Measurements from ENCODE around the gene CSTPP1. TPM values are rescaled to one million over a fixed set of nuclear protein-coding genes. Genes with fewer than 3 reads are reported as not detected.

Gene CSTPP1
- total RNA-seq, 1 experiment from 2014 or later, result 88.3 TPM

DNA sequence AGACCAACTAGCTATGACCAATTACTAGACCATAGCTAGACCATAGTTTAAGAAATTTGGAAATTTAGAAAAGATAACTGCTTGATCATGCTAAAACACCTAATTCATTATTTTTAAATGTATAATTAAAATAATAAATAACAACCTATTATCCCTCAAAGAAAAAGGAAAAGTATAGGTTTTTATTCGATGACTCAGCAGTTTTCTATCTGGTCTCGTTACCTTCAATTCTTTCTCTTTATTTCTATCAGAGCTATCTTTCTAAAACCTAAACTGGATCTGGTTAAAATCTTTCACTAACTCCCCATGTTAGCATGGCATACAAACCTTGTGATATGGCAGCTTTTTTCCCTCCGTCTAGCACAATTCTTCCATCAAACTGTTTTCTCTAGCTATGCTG, 27.3 kb downstream of the CSTPP1 start:
- no peaks in the 10 kb centered on the region for H3K4me1 ChIP-seq (replicated peaks; ENCODE audit: insufficient read depth)
- TF ChIP-seq, protein P1, sequence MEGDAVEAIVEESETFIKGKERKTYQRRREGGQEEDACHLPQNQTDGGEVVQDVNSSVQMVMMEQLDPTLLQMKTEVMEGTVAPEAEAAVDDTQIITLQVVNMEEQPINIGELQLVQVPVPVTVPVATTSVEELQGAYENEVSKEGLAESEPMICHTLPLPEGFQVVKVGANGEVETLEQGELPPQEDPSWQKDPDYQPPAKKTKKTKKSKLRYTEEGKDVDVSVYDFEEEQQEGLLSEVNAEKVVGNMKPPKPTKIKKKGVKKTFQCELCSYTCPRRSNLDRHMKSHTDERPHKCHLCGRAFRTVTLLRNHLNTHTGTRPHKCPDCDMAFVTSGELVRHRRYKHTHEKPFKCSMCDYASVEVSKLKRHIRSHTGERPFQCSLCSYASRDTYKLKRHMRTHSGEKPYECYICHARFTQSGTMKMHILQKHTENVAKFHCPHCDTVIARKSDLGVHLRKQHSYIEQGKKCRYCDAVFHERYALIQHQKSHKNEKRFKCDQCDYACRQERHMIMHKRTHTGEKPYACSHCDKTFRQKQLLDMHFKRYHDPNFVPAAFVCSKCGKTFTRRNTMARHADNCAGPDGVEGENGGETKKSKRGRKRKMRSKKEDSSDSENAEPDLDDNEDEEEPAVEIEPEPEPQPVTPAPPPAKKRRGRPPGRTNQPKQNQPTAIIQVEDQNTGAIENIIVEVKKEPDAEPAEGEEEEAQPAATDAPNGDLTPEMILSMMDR (conservative IDR thresholded peaks at IDR 0.05), result no peak
- TF ChIP-seq EZH2 (IDR thresholded peaks at IDR 0.05; ENCODE audit: low read depth), result no peak
- no peaks in the 10 kb centered on the region for H4K20me1 ChIP-seq (ENCODE audit: insufficient read depth)
- DNase-seq, result no peak
- ChIA-PET POLR2A (ENCODE audit: unreplicated experiment) (interaction anchor here (0.6 kb wide), 1 partner anchor 286 kb away, joined by 3 read pairs; no protein-coding TSS in a partner anchor), CTCF (interaction anchor here (0.5 to 0.7 kb wide), 4 partner anchors 403 to 1590 kb away, joined by 3 to 16 read pairs (median 8); no protein-coding TSS in a partner anchor)
- intact Hi-C loops (cut with micrococcal nuclease; ENCODE audit: unreplicated experiment), result no loop called here
- no peak overlapping the region for H3K4me3 ChIP-seq
- BruUV-seq (replicated peaks), result no TSS peak
- no peak overlapping the region for H3K27ac ChIP-seq
- H3K79me2 ChIP-seq (ENCODE audit: low read depth), result peaks cover 8% of the 10 kb centered on the region; the same call in 1 of the 2 replicates
- H2AFZ ChIP-seq, result no peak overlapping the region
- no peaks in the 10 kb centered on the region for H3K9me2 ChIP-seq (ENCODE audit: insufficient read depth)
- H3K4me2 ChIP-seq, result no peak overlapping the region
- peaks cover 9% of the 10 kb centered on the region; the same call in 1 of the 2 replicates for H3F3A ChIP-seq (ENCODE audit: insufficient read depth, low read depth)
- H3K27me3 ChIP-seq (ENCODE audit: insufficient read depth, low read depth), result no peaks in the 10 kb centered on the region
- H3K36me3 ChIP-seq (ENCODE audit: low read depth), result peaks cover 18% of the 10 kb centered on the region
- H3K9me3 ChIP-seq (ENCODE audit: insufficient read depth, low read depth), result peaks cover 4% of the 10 kb centered on the region; the same call in 1 of the 2 replicates

DNA sequence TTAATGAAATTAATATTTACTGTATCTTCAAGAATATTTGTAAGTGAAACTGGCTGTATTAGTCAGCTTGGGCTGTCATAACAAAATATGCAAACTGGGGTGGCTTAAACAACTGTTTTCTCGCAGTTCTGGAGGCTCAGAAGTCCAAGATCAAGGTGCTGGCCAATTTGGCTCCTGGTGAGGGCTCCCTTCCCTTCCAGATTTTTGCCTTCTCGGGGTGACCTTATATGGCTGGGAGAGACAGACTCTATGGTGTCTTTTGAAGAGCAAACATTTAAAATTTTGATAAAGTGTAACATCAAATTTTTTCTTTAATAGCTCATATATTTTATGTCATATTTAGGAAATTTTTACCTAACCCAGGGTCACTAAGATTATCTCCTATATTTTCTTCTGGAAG, 30.2 kb downstream of the CSTPP1 start:
- Histone ChIP-seq H3K4me2 (no peak overlapping the region), H3K79me2 (ENCODE audit: low read depth) (peaks cover 8% of the 10 kb centered on the region; the same call in 1 of the 2 replicates), H3K9me2 (ENCODE audit: insufficient read depth) (no peaks in the 10 kb centered on the region), H3K36me3 (ENCODE audit: low read depth) (peaks cover 11% of the 10 kb centered on the region; the same call in 1 of the 2 replicates), H3F3A (ENCODE audit: insufficient read depth, low read depth) (peaks cover 9% of the 10 kb centered on the region; the same call in 1 of the 2 replicates), H4K20me1 (ENCODE audit: insufficient read depth) (no peaks in the 10 kb centered on the region), H3K9me3 (ENCODE audit: insufficient read depth, low read depth) (no peaks in the 10 kb centered on the region), H3K4me1 (replicated peaks; ENCODE audit: insufficient read depth) (no peaks in the 10 kb centered on the region), H3K27ac (no peak overlapping the region), H3K4me3 (no peak overlapping the region), H2AFZ (no peak overlapping the region), H3K27me3 (ENCODE audit: insufficient read depth, low read depth) (no peaks in the 10 kb centered on the region)
- no peak for DNase-seq
- intact Hi-C loops (cut with micrococcal nuclease; ENCODE audit: unreplicated experiment), result no loop called here
- no TSS peak for BruUV-seq (replicated peaks)
- ChIA-PET POLR2A (ENCODE audit: unreplicated experiment) (interaction anchor here (0.6 kb wide), 1 partner anchor 247 kb away, joined by 5 read pairs; no protein-coding TSS in a partner anchor), CTCF (interaction anchor here (0.6 kb wide), 1 partner anchor 129 kb away, joined by 3 read pairs; no protein-coding TSS in a partner anchor)
- TF ChIP-seq EZH2 (IDR thresholded peaks at IDR 0.05; ENCODE audit: low read depth), result no peak
- TF ChIP-seq, protein P1 (conservative IDR thresholded peaks at IDR 0.05), result no peak

DNA sequence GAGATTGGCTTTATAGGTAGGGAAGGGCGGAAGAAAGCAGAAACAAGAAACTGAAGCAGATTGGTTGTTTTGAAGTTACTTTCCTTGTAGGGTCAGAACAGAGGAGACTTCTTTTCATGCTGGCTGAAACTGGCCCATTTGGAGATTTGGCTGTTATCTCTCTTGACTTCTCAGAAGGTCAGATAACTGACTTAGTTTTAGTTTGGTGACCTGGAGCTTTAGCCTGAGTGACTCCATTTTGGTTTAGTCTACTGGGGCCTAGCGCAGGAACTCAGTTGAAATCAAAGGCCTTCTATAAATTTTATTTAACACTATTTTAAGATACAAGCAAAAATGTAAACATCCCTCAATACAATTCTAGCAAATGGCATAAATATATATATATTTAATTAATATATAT, 31.4 kb downstream of the CSTPP1 start:
- Histone ChIP-seq H3K27me3 (ENCODE audit: insufficient read depth, low read depth) (no peaks in the 10 kb centered on the region), H3K4me2 (no peak overlapping the region), H3K9me3 (ENCODE audit: insufficient read depth, low read depth) (no peaks in the 10 kb centered on the region), H3K36me3 (ENCODE audit: low read depth) (peaks cover 7% of the 10 kb centered on the region), H3F3A (ENCODE audit: insufficient read depth, low read depth) (peaks cover 9% of the 10 kb centered on the region; the same call in 1 of the 2 replicates), H3K4me3 (no peak overlapping the region), H4K20me1 (ENCODE audit: insufficient read depth) (no peaks in the 10 kb centered on the region), H2AFZ (no peak overlapping the region), H3K4me1 (replicated peaks; ENCODE audit: insufficient read depth) (no peaks in the 10 kb centered on the region), H3K27ac (no peak overlapping the region), H3K9me2 (ENCODE audit: insufficient read depth) (no peaks in the 10 kb centered on the region), H3K79me2 (ENCODE audit: low read depth) (0 out of 2 replicates have a peak, but pooled peaks cover 5% of the 10 kb centered on the region)
- BruUV-seq (replicated peaks), result no TSS peak
- TF ChIP-seq, protein P1 (conservative IDR thresholded peaks at IDR 0.05), result no peak
- no peak for TF ChIP-seq EZH2 (IDR thresholded peaks at IDR 0.05; ENCODE audit: low read depth)
- no peak for DNase-seq
- intact Hi-C loops (cut with micrococcal nuclease; ENCODE audit: unreplicated experiment), result no loop called here
- CTCF ChIA-PET, result no interaction called here
- POLR2A ChIA-PET (ENCODE audit: unreplicated experiment), result no interaction called here
